ENCODE results near the gene MIGA2. TPM values are rescaled to one million over a fixed set of nuclear protein-coding genes. Genes with fewer than 3 reads are reported as not detected.

Gene MIGA2
- total RNA-seq (2021; ENCODE audit: unreplicated experiment) (23.7 TPM), Bru-seq, nascent RNA (percentile 41 among the genes with signal in this experiment), BruChase-seq, experiment 1, labeled RNA remaining after a 6-hour chase (percentile 54 among the genes with signal in this experiment), BruChase-seq, experiment 2, labeled RNA remaining after a 2-hour chase (percentile 54 among the genes with signal in this experiment)
- 14.5 and 15.4 TPM in 2 replicates for polyA plus RNA-seq (2012)
- long read RNA-seq, partial matches to known transcripts: 12 of 37 reads
- long read RNA-seq, other reads (novel, unspliced or antisense): 23 of 37 reads

GRCh38 chr9:129036241-129036922 lies at the start of gene MIGA2:
Gene MIGA2, plus strand, starts transcription at chr9:129036626. Its CDS starts 3,969 bp downstream, at chr9:129040595.
- DNase-seq (ENCODE audit: low read depth, low spot score): peak; percentile 98
- Histone ChIP-seq H4K20me1 (ENCODE audit: insufficient read depth) (no peaks in the 10 kb centered on the region), H3K79me2 (ENCODE audit: insufficient read depth, low read length) (peaks cover 5% of the 10 kb centered on the region; the same call in 1 of the 2 replicates), H3K36me3 (ENCODE audit: control insufficient read depth in 1 of 2, insufficient read depth in 2 of 2, low read length in 2 of 2) (no peaks in the 10 kb centered on the region), H2AFZ (ENCODE audit: low read depth, low read length, poor library complexity, severe bottlenecking) (peak within 1 kb of the TSS; percentile 28), H3K4me2 (ENCODE audit: low read length) (peak within 1 kb of the TSS; percentile 83), H3K27me3 (ENCODE audit: insufficient read depth, low read length) (no peaks in the 10 kb centered on the region), H3K9ac (ENCODE audit: low read length) (peak within 1 kb of the TSS; percentile 89), H3K4me3 (replicated peaks in 1 of 2; ENCODE audit: low read depth in 1 of 2, low read length in 2 of 2) (peak within 1 kb of the TSS; percentile 96 to 99), H3K9me2 (ENCODE audit: insufficient read depth) (no peaks in the 10 kb centered on the region), H3K4me1 (ENCODE audit: control insufficient read depth in 1 of 2, insufficient read depth in 2 of 2, low read length in 2 of 2) (peaks cover 9 to 20% of the 10 kb centered on the region in 2 experiments; a peak in 2 of 4 replicates), H3K9me3 (ENCODE audit: control insufficient read depth in 1 of 2, insufficient read depth in 1 of 2, low read depth in 1 of 2, low read length in 2 of 2) (no peaks in the 10 kb centered on the region), H3K27ac (ENCODE audit: low read depth, low read length) (peak within 1 kb of the TSS; percentile 75)
- no peak for TF ChIP-seq FOSL1 (IDR thresholded peaks at IDR 0.05; ENCODE audit: low read depth)
- TF ChIP-seq ZFX (IDR thresholded peaks at IDR 0.05): peak; percentile 31; the same call in 1 of the 2 replicates
- no peak for TF ChIP-seq ZBTB33 (IDR thresholded peaks at IDR 0.05; ENCODE audit: extremely low read depth, insufficient replicate concordance, low read length)
- no peak for TF ChIP-seq ATF3 (IDR thresholded peaks at IDR 0.05)
- TF ChIP-seq CEBPB (IDR thresholded peaks at IDR 0.05; ENCODE audit: low read depth): no peak
- no peak for TF ChIP-seq CBX3 (IDR thresholded peaks at IDR 0.05; ENCODE audit: low read depth)
- no peak for TF ChIP-seq YY1 (IDR thresholded peaks at IDR 0.05; ENCODE audit: extremely low read depth, insufficient replicate concordance, low read depth, low read length)
- TF ChIP-seq POLR2A (IDR thresholded peaks at IDR 0.05; ENCODE audit: borderline replicate concordance, extremely low read depth, insufficient read depth, insufficient read length): peak; percentile 61
- peak; percentile 81 for TF ChIP-seq POLR2AphosphoS5 (IDR thresholded peaks at IDR 0.05; ENCODE audit: low read depth, low read length)
- intact Hi-C loops (cut with micrococcal nuclease): no loop called here
- peak; percentile 97 for ATAC-seq
- BruUV-seq (replicated peaks): no TSS peak
- POLR2A ChIA-PET: interaction anchor here (0.7 to 1.9 kb wide), 5 partner anchors 8 to 679 kb away, joined by 3 to 6 read pairs (median 4); partner anchors contain the start of genes DOLPP1 and SH3GLB2
- CTCF ChIA-PET: no interaction called here
- RAD21 ChIA-PET (ENCODE audit: low non-redundant PET in 1 of 2, low total read pairs in 2 of 2, uncharacterized antibody in 2 of 2, unreplicated experiment in 2 of 2): no interaction called here
